Measurements from ENCODE around the gene ATP2C1.

GRCh38 chr3:130968221-130968620 is 74.3 kb downstream of the ATP2C1 start:
- TF ChIP-seq CTCF (IDR thresholded peaks at IDR 0.05) = no peak
- no peak for TF ChIP-seq EZH2 (IDR thresholded peaks at IDR 0.05; ENCODE audit: borderline replicate concordance, insufficient read depth, low read depth, low read length, poor library complexity, severe bottlenecking)

Data from B cell (primary cell).